ENCODE measurements around the gene LRRC8C. TPM values are rescaled to one million over a fixed set of nuclear protein-coding genes. Genes with fewer than 3 reads are reported as not detected.
A peak's percentile ranks its signal among the peaks of the same experiment; 100 is the strongest.

Gene LRRC8C
- total RNA-seq, 6 donors from 2014 or later: 5.2 to 12.5 (median 11.6) TPM

DNA sequence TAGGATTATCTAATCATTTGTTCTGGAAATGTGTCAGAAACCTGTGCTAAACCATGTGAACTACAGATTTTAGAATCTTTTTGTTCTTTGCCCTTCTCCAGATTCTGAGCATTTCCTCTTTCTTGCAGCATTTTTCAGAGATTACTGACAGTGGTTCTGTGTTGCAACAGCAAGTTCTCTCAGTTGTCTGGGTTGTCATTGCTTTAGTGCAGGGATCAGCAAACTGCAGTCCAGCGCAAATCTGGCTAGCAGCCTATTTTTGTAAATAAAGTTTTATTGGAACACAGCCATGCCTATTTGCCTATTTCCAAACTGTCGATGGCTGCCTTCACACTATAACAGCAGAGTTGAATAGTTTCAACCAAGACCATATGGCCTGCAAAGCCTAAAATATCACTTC, 121.6 kb downstream of the LRRC8C start:
- DNase-seq (no peak), ATAC-seq (ENCODE audit: low FRiP score in 2 of 2) (peak in 1 of 2 donors; percentile 55)
- peak overlapping the region in 2 of 4 donors; percentile 48 to 62 for H3K27ac ChIP-seq
- peaks cover 28 to 36% (median 32%) of the 10 kb centered on the region in 4 donors for H3K4me1 ChIP-seq
- H3K9me3 ChIP-seq: no peaks in the 10 kb centered on the region
- no peaks in the 10 kb centered on the region for H3K27me3 ChIP-seq
- TF ChIP-seq, protein P1, sequence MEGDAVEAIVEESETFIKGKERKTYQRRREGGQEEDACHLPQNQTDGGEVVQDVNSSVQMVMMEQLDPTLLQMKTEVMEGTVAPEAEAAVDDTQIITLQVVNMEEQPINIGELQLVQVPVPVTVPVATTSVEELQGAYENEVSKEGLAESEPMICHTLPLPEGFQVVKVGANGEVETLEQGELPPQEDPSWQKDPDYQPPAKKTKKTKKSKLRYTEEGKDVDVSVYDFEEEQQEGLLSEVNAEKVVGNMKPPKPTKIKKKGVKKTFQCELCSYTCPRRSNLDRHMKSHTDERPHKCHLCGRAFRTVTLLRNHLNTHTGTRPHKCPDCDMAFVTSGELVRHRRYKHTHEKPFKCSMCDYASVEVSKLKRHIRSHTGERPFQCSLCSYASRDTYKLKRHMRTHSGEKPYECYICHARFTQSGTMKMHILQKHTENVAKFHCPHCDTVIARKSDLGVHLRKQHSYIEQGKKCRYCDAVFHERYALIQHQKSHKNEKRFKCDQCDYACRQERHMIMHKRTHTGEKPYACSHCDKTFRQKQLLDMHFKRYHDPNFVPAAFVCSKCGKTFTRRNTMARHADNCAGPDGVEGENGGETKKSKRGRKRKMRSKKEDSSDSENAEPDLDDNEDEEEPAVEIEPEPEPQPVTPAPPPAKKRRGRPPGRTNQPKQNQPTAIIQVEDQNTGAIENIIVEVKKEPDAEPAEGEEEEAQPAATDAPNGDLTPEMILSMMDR (IDR thresholded peaks at IDR 0.05): no peak
- TF ChIP-seq POLR2AphosphoS5 (IDR thresholded peaks at IDR 0.05): peak in 1 of 2 donors; percentile 19
- 51 to 64% methylated on average over 2 of the region's 2 CpGs for WGBS, 2 donors
- no peaks in the 10 kb centered on the region for H3K36me3 ChIP-seq
- H3K4me3 ChIP-seq: no peak overlapping the region

DNA sequence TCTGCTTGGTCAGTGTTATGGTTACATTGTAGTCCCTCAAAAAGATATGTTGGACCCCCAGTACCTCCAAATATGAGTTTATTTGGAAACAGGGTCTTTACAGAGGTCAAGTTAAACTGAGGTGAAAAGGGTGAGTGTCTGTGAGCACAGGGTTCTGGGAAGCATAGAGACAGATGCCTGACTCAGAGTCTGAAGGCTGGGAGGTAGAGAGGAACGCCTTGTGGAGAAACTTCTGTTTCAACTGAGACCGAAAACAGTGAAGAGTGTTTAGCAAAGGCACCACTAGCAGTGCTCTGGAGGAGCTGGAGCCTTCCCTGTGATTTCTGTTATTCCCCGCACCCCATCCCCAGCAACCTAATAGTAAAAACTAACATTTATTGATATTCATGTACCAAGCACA, 122.7 kb downstream of the LRRC8C start:
- H3K27ac ChIP-seq: no peak overlapping the region
- DNase-seq: no peak
- H3K36me3 ChIP-seq: no peaks in the 10 kb centered on the region
- no peaks in the 10 kb centered on the region for H3K9me3 ChIP-seq
- H3K27me3 ChIP-seq: no peaks in the 10 kb centered on the region
- peaks cover 28 to 40% (median 34%) of the 10 kb centered on the region in 4 donors for H3K4me1 ChIP-seq
- no peak overlapping the region for H3K4me3 ChIP-seq
- WGBS, 2 donors: 86 to 87% methylated on average over 3 of the region's 3 CpGs
- no peak for TF ChIP-seq EP300 (IDR thresholded peaks at IDR 0.05)
- no peak for TF ChIP-seq POLR2AphosphoS5 (IDR thresholded peaks at IDR 0.05)
- no peak for TF ChIP-seq POLR2A (IDR thresholded peaks at IDR 0.05)
- TF ChIP-seq, protein P1 (IDR thresholded peaks at IDR 0.05): no peak
- ATAC-seq (ENCODE audit: low FRiP score in 2 of 2): no peak

DNA sequence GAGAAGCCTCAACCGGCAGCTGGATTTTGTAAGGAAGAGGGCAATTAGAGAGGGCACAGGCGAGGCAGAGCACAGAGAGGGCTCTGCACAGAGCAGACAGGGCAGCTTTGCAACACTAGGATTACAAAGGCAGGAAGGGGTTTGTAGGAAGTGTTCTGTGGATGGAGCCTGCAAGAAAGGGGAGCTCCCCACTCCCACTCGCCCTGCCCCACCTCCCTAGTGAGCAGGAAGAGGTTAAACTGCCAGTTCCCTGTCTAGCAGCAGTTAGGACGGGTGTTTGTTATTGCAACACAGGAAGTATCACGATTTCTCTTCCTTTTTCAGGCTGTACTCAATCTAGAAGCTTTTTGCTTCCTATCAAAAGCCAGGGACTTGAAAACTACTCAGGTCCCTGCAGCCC, 124.6 kb downstream of the LRRC8C start:
- TF ChIP-seq, protein P1 (IDR thresholded peaks at IDR 0.05): no peak
- TF ChIP-seq POLR2AphosphoS5 (IDR thresholded peaks at IDR 0.05) (peak; percentile 10 to 38), EP300 (IDR thresholded peaks at IDR 0.05) (no peak), POLR2A (IDR thresholded peaks at IDR 0.05) (no peak)
- peak in 1 of 2 donors; percentile 49 for DNase-seq
- Histone ChIP-seq H3K27me3 (no peaks in the 10 kb centered on the region), H3K4me3 (peak overlapping the region in 1 of 4 donors; percentile 23), H3K4me1 (peaks cover 35 to 60% (median 49%) of the 10 kb centered on the region in 4 donors), H3K36me3 (no peaks in the 10 kb centered on the region), H3K9me3 (no peaks in the 10 kb centered on the region), H3K27ac (peak overlapping the region; percentile 16 to 71 (median 61))
- WGBS, 2 donors: 14 to 24% methylated on average over 5 of the region's 5 CpGs
- peak; percentile 64 to 65 for ATAC-seq (ENCODE audit: low FRiP score in 2 of 2)

DNA sequence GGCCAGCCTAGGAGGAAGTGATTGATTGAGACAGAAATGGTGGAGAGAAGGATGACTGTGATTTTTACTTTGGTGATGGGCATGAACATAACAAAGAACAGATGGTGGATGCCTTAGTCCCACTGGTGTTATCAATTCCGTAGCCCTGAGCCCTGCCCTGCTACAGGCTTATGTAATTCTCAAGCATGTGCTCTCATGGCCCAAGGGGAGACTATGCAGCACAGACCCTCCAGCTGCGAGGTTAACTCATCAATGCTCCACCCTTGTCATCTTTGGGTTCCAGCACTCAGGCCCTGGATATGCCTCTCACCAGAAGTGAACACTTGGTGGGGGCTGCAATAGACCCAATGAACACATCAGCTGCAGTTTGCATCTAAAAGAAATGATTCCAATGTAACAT, 125.2 kb downstream of the LRRC8C start:
- ATAC-seq (ENCODE audit: low FRiP score in 2 of 2): peak in 1 of 2 donors; percentile 73
- H3K4me3 ChIP-seq: no peak overlapping the region
- DNase-seq: no peak
- WGBS, 2 donors: 32 to 55% methylated on average over 2 of the region's 2 CpGs
- H3K27ac ChIP-seq: peak overlapping the region; percentile 16 to 71 (median 61)
- no peaks in the 10 kb centered on the region for H3K36me3 ChIP-seq
- no peaks in the 10 kb centered on the region for H3K27me3 ChIP-seq
- no peaks in the 10 kb centered on the region for H3K9me3 ChIP-seq
- TF ChIP-seq, protein P1 (IDR thresholded peaks at IDR 0.05): no peak
- TF ChIP-seq POLR2AphosphoS5 (IDR thresholded peaks at IDR 0.05) (no peak), EP300 (IDR thresholded peaks at IDR 0.05) (no peak), POLR2A (IDR thresholded peaks at IDR 0.05) (no peak)
- peaks cover 36 to 66% (median 53%) of the 10 kb centered on the region in 4 donors for H3K4me1 ChIP-seq

DNA sequence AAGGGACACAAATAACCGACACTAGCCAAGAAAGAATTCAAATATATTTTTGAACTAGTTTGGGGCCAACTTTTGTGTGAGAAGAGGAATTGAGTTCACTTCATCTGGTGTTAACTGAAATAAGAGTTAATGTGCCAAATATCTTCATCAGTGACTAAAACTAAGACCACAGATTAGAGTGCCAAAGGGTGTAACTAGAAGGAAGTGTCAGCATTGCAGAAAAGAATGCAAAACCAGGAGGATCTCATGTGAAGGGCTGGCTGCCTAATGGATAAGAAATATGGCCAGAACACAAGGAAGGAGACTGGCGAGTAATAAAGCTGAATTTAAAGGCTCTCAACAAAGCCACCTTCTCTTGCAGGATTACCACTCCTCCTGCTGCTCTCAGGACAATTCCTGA, 126.1 kb downstream of the LRRC8C start:
- peak overlapping the region in 2 of 4 donors; percentile 70 to 71 for H3K27ac ChIP-seq
- no peaks in the 10 kb centered on the region for H3K36me3 ChIP-seq
- TF ChIP-seq, protein P1 (IDR thresholded peaks at IDR 0.05): no peak
- TF ChIP-seq EP300 (IDR thresholded peaks at IDR 0.05): no peak
- TF ChIP-seq POLR2A (IDR thresholded peaks at IDR 0.05): no peak
- no peak for TF ChIP-seq POLR2AphosphoS5 (IDR thresholded peaks at IDR 0.05)
- H3K9me3 ChIP-seq: no peaks in the 10 kb centered on the region
- peaks cover 42 to 71% (median 54%) of the 10 kb centered on the region in 4 donors for H3K4me1 ChIP-seq
- ATAC-seq (ENCODE audit: low FRiP score in 2 of 2) (peak in 1 of 2 donors; percentile 38), DNase-seq (no peak)
- H3K27me3 ChIP-seq: no peaks in the 10 kb centered on the region
- WGBS, 2 donors: 47 to 69% methylated on average over 2 of the region's 2 CpGs
- H3K4me3 ChIP-seq: no peak overlapping the region

Measured in upper lobe of left lung (tissue), 6 donors.